ENCODE results near the gene KLHDC8B. TPM values are rescaled to one million over a fixed set of nuclear protein-coding genes. Genes with fewer than 3 reads are reported as not detected.
"Not testable (repeated sequence)": the region's sequence is repeated elsewhere in the genome, so short reads cannot be mapped to it uniquely, and the experiment has no call there.

The KLHDC8B gene
- total and polyA plus RNA-seq, 7 donors, result 11.3 to 134 (median 95.3) TPM

GRCh38 chr3:49213541-49213943 lies 42.1 kb downstream of the KLHDC8B start:
- TF ChIP-seq EP300 (IDR thresholded peaks at IDR 0.05) (no peak), POLR2AphosphoS5 (IDR thresholded peaks at IDR 0.05) (no peak), POLR2A (IDR thresholded peaks at IDR 0.05) (no peak)
- TF ChIP-seq, protein P1, sequence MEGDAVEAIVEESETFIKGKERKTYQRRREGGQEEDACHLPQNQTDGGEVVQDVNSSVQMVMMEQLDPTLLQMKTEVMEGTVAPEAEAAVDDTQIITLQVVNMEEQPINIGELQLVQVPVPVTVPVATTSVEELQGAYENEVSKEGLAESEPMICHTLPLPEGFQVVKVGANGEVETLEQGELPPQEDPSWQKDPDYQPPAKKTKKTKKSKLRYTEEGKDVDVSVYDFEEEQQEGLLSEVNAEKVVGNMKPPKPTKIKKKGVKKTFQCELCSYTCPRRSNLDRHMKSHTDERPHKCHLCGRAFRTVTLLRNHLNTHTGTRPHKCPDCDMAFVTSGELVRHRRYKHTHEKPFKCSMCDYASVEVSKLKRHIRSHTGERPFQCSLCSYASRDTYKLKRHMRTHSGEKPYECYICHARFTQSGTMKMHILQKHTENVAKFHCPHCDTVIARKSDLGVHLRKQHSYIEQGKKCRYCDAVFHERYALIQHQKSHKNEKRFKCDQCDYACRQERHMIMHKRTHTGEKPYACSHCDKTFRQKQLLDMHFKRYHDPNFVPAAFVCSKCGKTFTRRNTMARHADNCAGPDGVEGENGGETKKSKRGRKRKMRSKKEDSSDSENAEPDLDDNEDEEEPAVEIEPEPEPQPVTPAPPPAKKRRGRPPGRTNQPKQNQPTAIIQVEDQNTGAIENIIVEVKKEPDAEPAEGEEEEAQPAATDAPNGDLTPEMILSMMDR (IDR thresholded peaks at IDR 0.05), result no peak
- intact Hi-C loops (cut with DNase I), result no loop called here
- Histone ChIP-seq H3K9me3 (no peaks in the 10 kb centered on the region), H3K27ac (no peak overlapping the region), H3K4me1 (peaks cover 0 to 17% (median 12%) of the 10 kb centered on the region in 4 donors), H3K27me3 (no peaks in the 10 kb centered on the region), H3K36me3 (no peaks in the 10 kb centered on the region), H3K4me3 (no peak overlapping the region)
- 95 to 97% methylated on average over 15 of the region's 15 CpGs for WGBS, 2 donors
- DNase-seq, result no peak

GRCh38 chr3:49213998-49214397 lies 42.6 kb downstream of the KLHDC8B start:
- Histone ChIP-seq H3K9me3 (no peaks in the 10 kb centered on the region), H3K27me3 (no peaks in the 10 kb centered on the region), H3K36me3 (no peaks in the 10 kb centered on the region), H3K4me3 (no peak overlapping the region), H3K4me1 (peaks cover 4 to 21% (median 16%) of the 10 kb centered on the region in 4 donors), H3K27ac (no peak overlapping the region)
- intact Hi-C loops (cut with DNase I), result no loop called here
- WGBS, 2 donors, result 77 to 88% methylated on average over 2 of the region's 2 CpGs
- DNase-seq, result no peak
- TF ChIP-seq POLR2A (IDR thresholded peaks at IDR 0.05), result no peak
- TF ChIP-seq, protein P1 (IDR thresholded peaks at IDR 0.05), result no peak
- TF ChIP-seq POLR2AphosphoS5 (IDR thresholded peaks at IDR 0.05), result no peak

DNA sequence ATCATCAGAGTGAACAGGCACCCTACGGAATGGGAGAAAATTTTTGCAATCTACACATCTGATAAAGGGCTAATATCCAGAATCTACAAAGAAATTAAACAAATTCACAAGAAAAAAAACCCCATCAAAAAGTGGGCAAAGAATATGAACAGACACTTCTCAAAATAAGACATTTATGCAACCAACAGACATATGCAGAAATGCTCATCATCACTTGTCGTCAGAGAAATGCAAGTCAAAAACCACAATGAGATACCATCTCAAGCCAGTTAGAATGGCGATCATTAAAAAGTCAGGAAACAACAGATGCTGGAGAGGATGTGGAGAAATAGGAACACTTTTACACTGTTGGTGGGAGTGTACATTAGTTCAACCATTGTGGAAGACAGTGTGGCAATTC lies 45.3 kb downstream of the KLHDC8B start:
- H3K4me1 ChIP-seq, result peaks cover 4 to 31% (median 24%) of the 10 kb centered on the region in 4 donors

GRCh38 chr3:49217108-49217507 lies 45.7 kb downstream of the KLHDC8B start:
- H3K9me3 ChIP-seq, H3K36me3 ChIP-seq, DNase-seq, H3K4me3 ChIP-seq, H3K27me3 ChIP-seq: not testable (repeated sequence)
- H3K27ac ChIP-seq, result peak overlapping the region in 3 of 4 donors; percentile 77 to 85 (median 83)
- peaks cover 4 to 31% (median 24%) of the 10 kb centered on the region in 4 donors for H3K4me1 ChIP-seq
- intact Hi-C loops (cut with DNase I), result loop anchor here (5.0 kb wide), 2 partner anchors 45 to 60 kb away; partner anchors contain the start of genes C3orf62 and KLHDC8B

More for the DNA sequence above, 45.3 kb downstream of the KLHDC8B start:
- not testable (repeated sequence) for DNase-seq, H3K27me3 ChIP-seq, H3K36me3 ChIP-seq, H3K9me3 ChIP-seq, H3K4me3 ChIP-seq
- peak overlapping the region in 3 of 4 donors; percentile 37 to 85 (median 83) for H3K27ac ChIP-seq
- WGBS, 2 donors, result 69 to 92% methylated on average over 3 of the region's 3 CpGs
- intact Hi-C loops (cut with DNase I), result loop anchor here (5.0 kb wide), 2 partner anchors 44 to 61 kb away; partner anchors contain the start of genes C3orf62 and KLHDC8B

- Histone ChIP-seq H3K27ac (peak overlapping the region; percentile 77 to 85 (median 84)), H3K4me3 (no peak overlapping the region), H3K9me3 (peaks cover 0 to 2% (median 0%) of the 10 kb centered on the region in 4 donors), H3K4me1 (peaks cover 4 to 31% (median 24%) of the 10 kb centered on the region in 4 donors), H3K36me3 (no peaks in the 10 kb centered on the region), H3K27me3 (no peaks in the 10 kb centered on the region)
- no peak for TF ChIP-seq EP300 (IDR thresholded peaks at IDR 0.05)
- peak in 2 of 4 donors; percentile 12 to 58 for TF ChIP-seq POLR2AphosphoS5 (IDR thresholded peaks at IDR 0.05)
- intact Hi-C loops (cut with DNase I), result loop anchor here (5.0 kb wide), 2 partner anchors 46 to 59 kb away; partner anchors contain the start of genes C3orf62 and KLHDC8B
- 83 to 85% methylated on average over 7 of the region's 7 CpGs for WGBS, 2 donors
- peak; percentile 81 for DNase-seq
Observed at GRCh38 chr3:49217688-49218470, 46.5 kb downstream of the KLHDC8B start.

DNA sequence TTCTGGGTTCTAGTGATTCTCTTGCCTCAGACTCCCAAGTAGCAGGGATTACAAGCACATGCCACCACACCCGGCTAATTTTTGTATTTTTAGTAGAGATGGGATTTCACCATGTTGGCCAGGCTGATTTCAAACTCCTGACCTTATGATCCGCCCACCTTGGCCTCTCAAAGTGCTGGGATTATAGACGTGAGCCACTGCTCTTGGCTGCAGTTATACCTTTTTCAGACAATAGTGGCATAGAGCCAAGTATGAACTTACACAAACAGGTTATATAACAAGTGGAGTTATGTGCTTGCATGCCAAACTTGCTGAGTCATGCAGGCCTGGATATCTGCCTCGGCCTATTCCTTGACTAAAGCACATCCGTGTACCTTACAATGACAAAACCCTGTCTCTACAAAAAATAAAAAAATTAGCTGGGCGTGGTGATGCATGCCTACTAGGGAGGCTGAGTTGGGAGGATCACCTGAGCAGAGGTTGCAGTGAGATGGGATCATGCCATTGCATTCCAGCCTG lies 47.1 kb downstream of the KLHDC8B start:
- TF ChIP-seq EP300 (IDR thresholded peaks at IDR 0.05) (peak in 3 of 4 donors; percentile 20 to 55 (median 24)), POLR2AphosphoS5 (IDR thresholded peaks at IDR 0.05) (peak; percentile 61 to 88 (median 80))
- DNase-seq, result peak; percentile 92
- 10 to 31% methylated on average over 6 of the region's 6 CpGs for WGBS, 2 donors
- H3K4me3 ChIP-seq, H3K36me3 ChIP-seq, H3K9me3 ChIP-seq, H3K27me3 ChIP-seq: not testable (repeated sequence)
- peak overlapping the region; percentile 77 to 85 (median 84) for H3K27ac ChIP-seq
- peaks cover 4 to 31% (median 24%) of the 10 kb centered on the region in 4 donors for H3K4me1 ChIP-seq
- intact Hi-C loops (cut with DNase I), result loop anchor here (5.0 kb wide), 2 partner anchors 46 to 59 kb away; partner anchors contain the start of genes C3orf62 and KLHDC8B
